ENCODE measurements around the gene PLSCR5.

GRCh38 chr3:146557745-146558144 lies 47.4 kb downstream of the PLSCR5 start:
- no peak for TF ChIP-seq EZH2phosphoT487 (IDR thresholded peaks at IDR 0.05; ENCODE audit: low read depth)
- TF ChIP-seq, protein P1, sequence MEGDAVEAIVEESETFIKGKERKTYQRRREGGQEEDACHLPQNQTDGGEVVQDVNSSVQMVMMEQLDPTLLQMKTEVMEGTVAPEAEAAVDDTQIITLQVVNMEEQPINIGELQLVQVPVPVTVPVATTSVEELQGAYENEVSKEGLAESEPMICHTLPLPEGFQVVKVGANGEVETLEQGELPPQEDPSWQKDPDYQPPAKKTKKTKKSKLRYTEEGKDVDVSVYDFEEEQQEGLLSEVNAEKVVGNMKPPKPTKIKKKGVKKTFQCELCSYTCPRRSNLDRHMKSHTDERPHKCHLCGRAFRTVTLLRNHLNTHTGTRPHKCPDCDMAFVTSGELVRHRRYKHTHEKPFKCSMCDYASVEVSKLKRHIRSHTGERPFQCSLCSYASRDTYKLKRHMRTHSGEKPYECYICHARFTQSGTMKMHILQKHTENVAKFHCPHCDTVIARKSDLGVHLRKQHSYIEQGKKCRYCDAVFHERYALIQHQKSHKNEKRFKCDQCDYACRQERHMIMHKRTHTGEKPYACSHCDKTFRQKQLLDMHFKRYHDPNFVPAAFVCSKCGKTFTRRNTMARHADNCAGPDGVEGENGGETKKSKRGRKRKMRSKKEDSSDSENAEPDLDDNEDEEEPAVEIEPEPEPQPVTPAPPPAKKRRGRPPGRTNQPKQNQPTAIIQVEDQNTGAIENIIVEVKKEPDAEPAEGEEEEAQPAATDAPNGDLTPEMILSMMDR (IDR thresholded peaks at IDR 0.05; ENCODE audit: low read depth, low read length): no peak

Measured in OCI-LY3 (cell line).